ENCODE measurements around the gene INPP5J. TPM values are rescaled to one million over a fixed set of nuclear protein-coding genes. Genes with fewer than 3 reads are reported as not detected.
A peak's percentile ranks its signal among the peaks of the same experiment; 100 is the strongest.

The INPP5J gene
- total and polyA plus RNA-seq, 7 donors, result 1.1 to 15.3 (median 2.2) TPM

DNA sequence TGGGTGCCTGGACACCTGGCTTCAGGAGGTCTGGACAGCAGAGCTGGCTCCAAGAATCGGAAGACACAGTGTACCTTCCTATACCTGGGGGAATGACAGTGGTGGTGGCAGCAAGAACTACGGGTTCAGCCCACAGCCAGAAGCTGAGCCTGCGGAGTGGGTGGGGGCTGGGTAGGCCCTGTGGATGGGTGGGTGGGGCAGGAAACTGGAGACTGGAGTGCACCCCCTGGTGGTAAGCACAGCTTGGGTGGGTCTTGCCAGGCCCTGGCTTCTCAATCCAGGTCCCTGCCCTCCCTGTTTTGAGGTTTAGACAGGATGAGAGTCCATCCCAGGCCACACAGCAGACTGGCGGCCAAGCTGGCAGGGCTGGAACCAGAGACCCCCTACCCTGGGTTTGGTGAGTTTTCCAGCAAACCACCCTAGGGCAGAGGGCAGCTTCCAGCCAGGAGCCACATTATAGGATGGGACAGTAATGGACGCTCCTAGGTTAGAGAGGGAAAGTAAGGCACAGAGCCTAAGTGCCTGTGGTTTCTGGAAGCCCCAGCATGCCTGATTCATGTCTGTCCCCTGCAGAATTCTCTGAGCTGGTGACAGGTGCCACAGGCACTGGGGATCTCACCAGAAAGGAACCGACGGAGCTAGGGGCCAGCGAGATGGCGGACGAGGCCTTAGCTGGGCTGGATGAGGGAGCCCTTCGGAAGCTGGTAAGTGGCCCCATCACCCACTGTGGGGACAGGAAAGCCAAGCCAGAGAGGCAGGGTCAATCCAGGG is 40.0 kb upstream of the INPP5J start:
- peak overlapping the region; percentile 67 to 82 (median 80) for H3K4me3 ChIP-seq
- 38 to 62% methylated on average over 11 of the region's 11 CpGs for WGBS, 2 donors
- no peaks in the 10 kb centered on the region for H3K27me3 ChIP-seq
- no peaks in the 10 kb centered on the region for H3K9me3 ChIP-seq
- peak overlapping the region; percentile 96 to 100 (median 99) for H3K27ac ChIP-seq
- H3K36me3 ChIP-seq, result peaks cover 1 to 5% (median 3%) of the 10 kb centered on the region in 4 donors
- DNase-seq, result peak; percentile 94
- intact Hi-C loops (cut with DNase I), result loop anchor here (1.0 kb wide), 3 partner anchors 27 to 135 kb away; no protein-coding TSS in a partner anchor
- no peak for TF ChIP-seq EP300 (IDR thresholded peaks at IDR 0.05)
- peak; percentile 60 to 83 (median 67) for TF ChIP-seq POLR2AphosphoS5 (IDR thresholded peaks at IDR 0.05)
- no peak for TF ChIP-seq POLR2A (IDR thresholded peaks at IDR 0.05)
- TF ChIP-seq, protein P1, sequence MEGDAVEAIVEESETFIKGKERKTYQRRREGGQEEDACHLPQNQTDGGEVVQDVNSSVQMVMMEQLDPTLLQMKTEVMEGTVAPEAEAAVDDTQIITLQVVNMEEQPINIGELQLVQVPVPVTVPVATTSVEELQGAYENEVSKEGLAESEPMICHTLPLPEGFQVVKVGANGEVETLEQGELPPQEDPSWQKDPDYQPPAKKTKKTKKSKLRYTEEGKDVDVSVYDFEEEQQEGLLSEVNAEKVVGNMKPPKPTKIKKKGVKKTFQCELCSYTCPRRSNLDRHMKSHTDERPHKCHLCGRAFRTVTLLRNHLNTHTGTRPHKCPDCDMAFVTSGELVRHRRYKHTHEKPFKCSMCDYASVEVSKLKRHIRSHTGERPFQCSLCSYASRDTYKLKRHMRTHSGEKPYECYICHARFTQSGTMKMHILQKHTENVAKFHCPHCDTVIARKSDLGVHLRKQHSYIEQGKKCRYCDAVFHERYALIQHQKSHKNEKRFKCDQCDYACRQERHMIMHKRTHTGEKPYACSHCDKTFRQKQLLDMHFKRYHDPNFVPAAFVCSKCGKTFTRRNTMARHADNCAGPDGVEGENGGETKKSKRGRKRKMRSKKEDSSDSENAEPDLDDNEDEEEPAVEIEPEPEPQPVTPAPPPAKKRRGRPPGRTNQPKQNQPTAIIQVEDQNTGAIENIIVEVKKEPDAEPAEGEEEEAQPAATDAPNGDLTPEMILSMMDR (IDR thresholded peaks at IDR 0.05), result peak; percentile 67 to 80 (median 69)
- peaks cover 0 to 66% (median 63%) of the 10 kb centered on the region in 4 donors for H3K4me1 ChIP-seq

DNA sequence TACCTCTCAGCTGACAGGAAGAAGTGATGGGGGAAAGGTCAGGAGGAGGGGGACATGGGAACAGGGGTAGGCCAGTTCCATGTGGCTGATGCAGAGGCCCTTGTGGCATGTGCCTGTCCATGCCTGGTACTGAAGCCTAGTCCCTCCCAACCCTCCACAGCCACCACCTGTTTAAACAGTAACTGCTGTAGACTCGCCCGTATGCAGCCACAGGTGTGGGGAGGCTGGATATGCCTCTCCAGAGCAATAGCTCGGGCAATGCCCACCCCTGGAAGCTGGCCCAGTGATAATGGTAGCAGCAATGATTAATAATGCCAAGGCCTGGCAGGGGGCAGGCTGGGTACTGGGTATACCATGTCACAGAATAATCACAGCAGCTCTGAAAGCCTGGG is 39.4 kb upstream of the INPP5J start:
- DNase-seq, result no peak
- H3K27me3 ChIP-seq, result no peaks in the 10 kb centered on the region
- 18 to 54% methylated on average over 3 of the region's 3 CpGs for WGBS, 2 donors
- H3K36me3 ChIP-seq, result peaks cover 7 to 11% (median 9%) of the 10 kb centered on the region in 4 donors
- peaks cover 0 to 71% (median 68%) of the 10 kb centered on the region in 4 donors for H3K4me1 ChIP-seq
- H3K27ac ChIP-seq, result peak overlapping the region; percentile 96 to 100 (median 99)
- intact Hi-C loops (cut with DNase I), result loop anchor here (1.0 kb wide), 2 partner anchors 28 to 136 kb away; no protein-coding TSS in a partner anchor
- TF ChIP-seq EP300 (IDR thresholded peaks at IDR 0.05) (no peak), POLR2AphosphoS5 (IDR thresholded peaks at IDR 0.05) (peak in 2 of 4 donors; percentile 6 to 15), POLR2A (IDR thresholded peaks at IDR 0.05) (no peak)
- TF ChIP-seq, protein P1 (IDR thresholded peaks at IDR 0.05), result no peak
- H3K9me3 ChIP-seq, result no peaks in the 10 kb centered on the region
- H3K4me3 ChIP-seq, result peak overlapping the region; percentile 67 to 82 (median 80)

DNA sequence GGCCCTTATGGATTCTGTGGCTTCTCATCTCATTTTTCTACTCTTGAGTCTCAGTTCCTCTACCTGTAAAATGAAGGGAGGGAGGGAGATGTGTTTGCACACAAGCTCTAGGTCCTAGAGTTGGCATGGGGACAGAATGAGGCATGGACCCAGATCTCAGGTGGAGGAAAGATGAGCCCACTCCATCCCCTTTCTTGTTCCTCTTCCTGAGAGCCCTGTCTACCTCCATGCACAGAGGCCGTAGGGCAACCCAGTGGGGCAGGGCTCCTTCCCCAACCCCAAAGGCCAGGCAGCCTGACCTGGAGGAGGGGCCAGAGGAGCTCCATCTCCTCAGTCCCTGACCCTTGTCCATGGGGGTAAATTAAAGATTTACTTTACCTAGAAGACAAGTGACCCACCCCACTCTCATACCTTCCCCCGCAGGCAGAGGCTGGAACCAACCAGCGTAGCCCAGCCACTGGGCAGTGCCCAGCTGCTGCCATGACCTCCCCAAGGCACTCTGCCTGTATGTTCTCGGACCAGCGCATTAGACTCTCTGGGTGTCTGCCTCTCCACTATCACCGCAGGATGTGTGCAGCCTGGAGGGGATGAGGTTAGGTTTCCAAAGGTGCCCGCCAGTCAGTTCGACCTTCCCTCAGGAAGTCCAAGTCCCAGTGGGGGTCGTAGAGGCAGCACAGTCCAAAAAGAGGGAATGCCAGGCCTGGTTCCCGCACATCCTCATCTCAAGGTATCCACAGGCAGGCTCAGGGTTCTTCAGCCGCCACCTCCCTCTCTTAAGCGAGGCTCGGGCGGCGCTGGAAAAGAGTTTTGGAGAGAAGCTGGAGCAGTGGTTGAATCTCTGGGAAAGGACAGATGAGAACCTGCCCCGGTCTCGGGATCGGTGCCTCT is 38.6 kb upstream of the INPP5J start:
- Histone ChIP-seq H3K4me1 (peaks cover 0 to 78% (median 75%) of the 10 kb centered on the region in 4 donors), H3K27ac (peak overlapping the region; percentile 96 to 100 (median 99)), H3K36me3 (peaks cover 11 to 17% (median 14%) of the 10 kb centered on the region in 4 donors), H3K9me3 (no peaks in the 10 kb centered on the region), H3K27me3 (no peaks in the 10 kb centered on the region), H3K4me3 (peak overlapping the region; percentile 45 to 82 (median 80))
- TF ChIP-seq POLR2AphosphoS5 (IDR thresholded peaks at IDR 0.05), result peak in 1 of 4 donors; percentile 52
- no peak for TF ChIP-seq EP300 (IDR thresholded peaks at IDR 0.05)
- no peak for TF ChIP-seq POLR2A (IDR thresholded peaks at IDR 0.05)
- TF ChIP-seq, protein P1 (IDR thresholded peaks at IDR 0.05), result no peak
- intact Hi-C loops (cut with DNase I), result loop anchor here (1.0 kb wide), 2 partner anchors 29 to 137 kb away; no protein-coding TSS in a partner anchor
- DNase-seq, result no peak
- WGBS, 2 donors, result 12 to 16% methylated on average over 18 of the region's 18 CpGs

DNA sequence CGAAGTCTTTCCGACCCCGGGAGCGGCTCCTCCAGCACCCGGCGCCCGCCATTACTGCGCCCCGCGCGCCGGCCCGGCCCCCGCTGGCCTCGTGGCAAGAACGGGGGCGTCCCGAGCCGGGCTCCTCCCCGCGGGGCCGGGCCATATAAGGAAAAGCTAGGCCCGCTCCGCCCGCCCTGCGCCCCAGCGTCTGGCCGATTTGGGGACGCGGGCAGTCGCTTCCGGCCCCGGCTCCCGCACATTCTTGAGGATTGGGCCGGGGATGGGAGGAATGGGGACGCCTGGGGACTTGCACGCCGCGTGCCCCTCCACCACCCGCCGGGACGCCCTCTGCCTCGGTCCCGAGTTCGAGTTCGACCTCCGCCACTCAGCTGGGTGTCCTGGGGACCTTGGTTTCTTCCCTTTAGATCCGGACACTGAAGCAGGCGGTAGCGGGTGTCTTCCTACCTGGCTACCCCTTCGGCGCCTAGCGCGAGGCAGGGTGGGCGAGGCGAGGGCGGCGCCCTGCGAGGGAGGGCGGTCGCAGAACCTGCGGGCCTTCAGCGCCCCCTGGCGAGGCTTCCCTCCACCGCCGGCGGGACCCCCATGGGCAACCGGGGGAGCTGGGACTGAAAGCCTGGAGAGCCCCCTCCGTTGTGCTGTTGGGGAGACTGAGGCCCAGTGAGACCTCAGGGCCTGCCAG is 37.8 kb upstream of the INPP5J start:
- no peaks in the 10 kb centered on the region for H3K9me3 ChIP-seq
- WGBS, 2 donors, result 1% methylated on average over 69 of the region's 69 CpGs
- TF ChIP-seq POLR2A (IDR thresholded peaks at IDR 0.05), result peak; percentile 40 to 85
- TF ChIP-seq, protein P1 (IDR thresholded peaks at IDR 0.05), result peak; percentile 83 to 94 (median 90)
- TF ChIP-seq POLR2AphosphoS5 (IDR thresholded peaks at IDR 0.05), result peak; percentile 81 to 92 (median 84)
- TF ChIP-seq EP300 (IDR thresholded peaks at IDR 0.05), result no peak
- peaks cover 16 to 25% (median 18%) of the 10 kb centered on the region in 4 donors for H3K36me3 ChIP-seq
- intact Hi-C loops (cut with DNase I), result loop anchor here (1.0 kb wide), 1 partner anchor 116 kb away; the partner anchor contains the start of gene TUG1
- H3K27ac ChIP-seq, result peak overlapping the region; percentile 96 to 100 (median 99)
- peak overlapping the region; percentile 45 to 82 (median 80) for H3K4me3 ChIP-seq
- H3K27me3 ChIP-seq, result no peaks in the 10 kb centered on the region
- H3K4me1 ChIP-seq, result peaks cover 0 to 86% (median 83%) of the 10 kb centered on the region in 4 donors
- DNase-seq, result peak; percentile 96

Measured in sigmoid colon (tissue), 7 donors.